GM18498 (cell line): Measurements from ENCODE around the gene DENND4B.
"Not testable (repeated sequence)": the region's sequence is repeated elsewhere in the genome, so short reads cannot be mapped to it uniquely, and the experiment has no call there.

Experiments
- ATAC-seq: cut with Tn5 transposase; IDR thresholded peaks from one replicate; pipeline ENCODE4 v1.9.1; 2021; ENCODE audit warnings: mild to moderate bottlenecking, moderate library complexity; ENCODE audit not compliant: unreplicated experiment

The DENND4B gene

DNA sequence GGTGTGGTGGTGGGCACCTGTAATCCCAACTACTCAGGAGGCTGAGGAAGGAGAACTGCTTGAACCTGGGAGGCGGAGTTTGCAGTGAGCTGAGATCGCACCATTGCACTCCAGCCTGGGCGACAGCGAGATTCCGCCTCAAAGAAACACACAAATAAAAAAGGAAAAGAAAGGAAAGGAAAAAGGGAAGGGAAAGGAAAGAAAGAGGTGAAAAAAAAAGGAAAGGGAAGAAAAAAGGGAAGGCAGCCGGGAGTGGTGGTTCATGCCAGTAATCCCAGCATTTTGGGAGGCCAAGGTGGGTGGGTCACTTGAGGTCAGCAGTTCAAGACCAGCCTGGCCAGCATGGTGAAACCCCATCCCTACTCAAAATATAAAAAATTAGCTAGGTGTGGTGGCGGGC lies 55.5 kb downstream of the DENND4B start:
- not testable (repeated sequence) for ATAC-seq

GRCh38 chr1:153888533-153888932 lies 58.0 kb downstream of the DENND4B start:
- ATAC-seq, result no peak

DNA sequence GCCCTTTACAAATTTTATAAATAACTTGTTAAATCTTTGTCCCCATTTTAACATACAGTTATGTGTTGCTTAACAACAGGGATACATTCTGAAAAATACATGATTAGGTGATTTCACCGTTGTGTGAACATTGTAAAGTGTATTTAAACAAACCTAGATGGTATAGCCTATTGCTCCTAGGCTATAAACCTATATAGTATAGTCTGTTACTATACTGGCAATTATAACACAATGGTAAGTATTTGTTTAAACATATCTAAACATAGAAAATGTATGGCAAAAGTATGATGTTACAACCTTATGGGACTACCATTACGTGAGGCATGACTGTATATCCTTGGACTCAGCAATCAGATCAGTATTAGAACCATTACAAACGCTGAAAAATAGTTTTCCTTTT lies 60.4 kb downstream of the DENND4B start:
- ATAC-seq, result no peak

DNA sequence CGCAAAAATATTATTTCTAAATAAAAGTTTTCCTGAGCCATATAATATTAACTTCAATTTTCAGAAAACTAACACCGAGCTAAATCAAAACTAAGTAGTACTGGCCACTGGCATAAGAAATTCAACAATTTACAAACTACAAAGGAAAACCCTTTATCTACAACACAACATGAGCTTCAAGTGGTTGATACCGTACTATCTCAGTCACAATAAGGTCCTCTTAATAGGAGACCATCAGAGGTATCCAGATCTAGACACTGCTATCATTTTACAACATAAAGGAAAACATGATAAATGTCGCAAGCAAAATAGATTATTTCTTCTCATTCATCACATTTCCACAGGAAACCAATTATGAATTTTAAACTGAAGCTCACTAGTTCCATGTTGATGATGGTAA lies 63.3 kb downstream of the DENND4B start:
- ATAC-seq, result no peak

- ATAC-seq, result no peak
These were observed 64.1 kb downstream of the DENND4B start for GRCh38 chr1:153882296-153882912.

DNA sequence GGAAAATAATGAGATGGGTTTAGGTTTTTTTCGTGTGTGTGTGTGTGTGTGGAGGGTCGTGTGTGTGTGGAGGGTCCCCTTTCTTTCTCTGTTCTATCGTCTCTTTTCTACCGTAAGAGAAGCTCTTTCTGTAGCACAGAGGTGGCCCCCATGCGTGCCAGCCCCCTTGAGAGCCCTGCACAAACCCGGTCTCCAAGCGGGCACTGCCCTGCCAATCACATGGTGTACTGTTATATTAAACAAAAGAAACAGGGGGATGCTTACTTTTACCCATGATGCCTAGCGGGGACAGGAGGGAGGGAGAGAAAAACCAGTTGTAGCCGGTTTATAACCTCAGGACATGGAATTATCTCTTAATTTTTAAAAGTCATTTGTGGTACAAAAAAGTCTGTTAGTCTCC lies 64.8 kb downstream of the DENND4B start:
- ATAC-seq, result no peak

DNA sequence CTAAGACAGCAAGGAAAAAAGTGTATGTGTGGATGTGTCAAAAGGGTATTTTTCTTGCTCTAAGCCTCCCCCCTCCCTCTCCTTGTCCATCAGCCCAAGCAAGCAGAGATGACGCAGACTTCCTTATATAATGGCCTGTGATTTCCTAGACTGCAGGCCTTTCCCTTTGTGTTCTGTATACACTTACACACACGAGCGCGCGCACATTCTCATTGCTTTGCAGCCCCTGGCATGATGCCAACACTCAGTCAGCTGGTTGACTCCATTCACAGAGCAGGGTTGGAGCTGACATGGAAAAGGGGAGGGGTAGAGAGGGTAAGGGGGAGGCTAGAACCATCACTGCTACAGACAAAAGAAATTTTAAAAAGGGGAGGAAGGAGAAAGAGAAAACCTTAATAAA lies 65.6 kb downstream of the DENND4B start:
- no peak for ATAC-seq

GRCh38 chr1:153880024-153880423 lies 66.5 kb downstream of the DENND4B start:
- no peak for ATAC-seq
